Measurements from ENCODE around the gene PRICKLE4.
A peak's percentile ranks its signal among the peaks of the same experiment; 100 is the strongest.

PRICKLE4 gene

GRCh38 chr6:41770381-41771057 lies 10.1 kb upstream of the PRICKLE4 start:
- no peak for DNase-seq (ENCODE audit: low read depth in 4 of 4, low spot score in 1 of 4)

GRCh38 chr6:41771058-41771983 lies 9.3 kb upstream of the PRICKLE4 start:
- no peak for DNase-seq (ENCODE audit: low read depth in 4 of 4, low spot score in 1 of 4)

GRCh38 chr6:41774841-41775240 lies 5.7 kb upstream of the PRICKLE4 start:
- DNase-seq (ENCODE audit: low read depth in 4 of 4, low spot score in 1 of 4), result no peak

- DNase-seq (ENCODE audit: low read depth in 4 of 4, low spot score in 1 of 4), result no peak
Observed at GRCh38 chr6:41775293-41775882, 5.2 kb upstream of the PRICKLE4 start.

GRCh38 chr6:41777551-41778285 lies 2.9 kb upstream of the PRICKLE4 start:
- no peak for DNase-seq (ENCODE audit: low read depth in 4 of 4, low spot score in 1 of 4)

- no peak for DNase-seq (ENCODE audit: low read depth in 4 of 4, low spot score in 1 of 4)
Observed at GRCh38 chr6:41778895-41779294, 1.7 kb upstream of the PRICKLE4 start.

GRCh38 chr6:41779336-41779735 lies 1.2 kb upstream of the PRICKLE4 start:
- no peak for DNase-seq (ENCODE audit: low read depth in 4 of 4, low spot score in 1 of 4)

GRCh38 chr6:41779788-41780550 lies 613 bp upstream of the PRICKLE4 start, which contains the start of gene FRS3:
FRS3 (minus strand) TSS chr6:41779900; CDS start chr6:41776987, 2,913 bp downstream.
- peak; percentile 99 to 100 (median 100) for DNase-seq (ENCODE audit: low read depth in 4 of 4, low spot score in 1 of 4)

- DNase-seq (ENCODE audit: low read depth in 4 of 4, low spot score in 1 of 4), result no peak
Observed at GRCh38 chr6:41781366-41781730, 766 bp downstream of the PRICKLE4 start.

GRCh38 chr6:41783106-41783780 lies 2.7 kb downstream of the PRICKLE4 start:
- DNase-seq (ENCODE audit: low read depth in 4 of 4, low spot score in 1 of 4), result no peak

- DNase-seq (ENCODE audit: low read depth in 4 of 4, low spot score in 1 of 4), result no peak
Observed at GRCh38 chr6:41784581-41785171, 4.1 kb downstream of the PRICKLE4 start.

GRCh38 chr6:41785254-41785653 lies 4.7 kb downstream of the PRICKLE4 start:
- no peak for DNase-seq (ENCODE audit: low read depth in 4 of 4, low spot score in 1 of 4)

- DNase-seq (ENCODE audit: low read depth in 4 of 4, low spot score in 1 of 4), result no peak
Observed at GRCh38 chr6:41785689-41786450, 5.3 kb downstream of the PRICKLE4 start.

GRCh38 chr6:41786451-41787218 lies 6.1 kb downstream of the PRICKLE4 start:
- DNase-seq (ENCODE audit: low read depth in 4 of 4, low spot score in 1 of 4), result peak; percentile 69 to 82 (median 81)

- peak; percentile 90 to 92 (median 92) for DNase-seq (ENCODE audit: low read depth in 4 of 4, low spot score in 1 of 4)
Observed at GRCh38 chr6:41787219-41787917, 6.8 kb downstream of the PRICKLE4 start, which contains the start of gene TOMM6. TOMM6 (plus strand) TSS chr6:41787694; CDS start chr6:41787698, 4 bp downstream.

GRCh38 chr6:41789390-41789724 lies 8.8 kb downstream of the PRICKLE4 start:
- DNase-seq (ENCODE audit: low read depth in 4 of 4, low spot score in 1 of 4), result no peak

- no peak for DNase-seq (ENCODE audit: low read depth in 4 of 4, low spot score in 1 of 4)
Observed at GRCh38 chr6:41790045-41790444, 9.5 kb downstream of the PRICKLE4 start.
